CD4-positive, CD25-positive, alpha-beta regulatory T cell (primary cell): ENCODE data around the gene BIN1. TPM values are rescaled to one million over a fixed set of nuclear protein-coding genes. Genes with fewer than 3 reads are reported as not detected.

Experiments used
- ATAC-seq, 2 donors: fragments of 150-1000 bp; cut with Tn5 transposase; one replicate each; pipeline ENCODE4 v1.10.0; 2021; ENCODE audit warnings: low read depth in 2 of 2, moderate number of reproducible peaks in 2 of 2, moderate library complexity in 1 of 2
- DNase-seq, 3 donors: peaks; one replicate each; pipeline versions ENCODE4 v3.0.0 to v3.0.0-alpha.2; 2012 to 2022; ENCODE audit warnings: mixed read lengths in 1 of 3
- H3K27ac ChIP-seq: one replicate; pipeline ENCODE4 v1.7.0; 2013; ENCODE audit warnings: mild to moderate bottlenecking, low read length; ENCODE audit not compliant: insufficient read depth, poor library complexity, severe bottlenecking
- H3K27me3 ChIP-seq: one replicate; pipeline ENCODE4 v1.7.0; 2013; ENCODE audit warnings: low read length; ENCODE audit not compliant: control insufficient read depth, insufficient read depth
- H3K36me3 ChIP-seq: one replicate; pipeline ENCODE4 v1.7.0; 2013; ENCODE audit warnings: mild to moderate bottlenecking, low read length, moderate library complexity; ENCODE audit not compliant: control insufficient read depth, insufficient read depth
- H3K4me1 ChIP-seq: 2 replicates; pipeline ENCODE4 v1.7.0; 2013; ENCODE audit warnings: mild to moderate bottlenecking, low read length; ENCODE audit not compliant: insufficient read depth, control insufficient read depth, poor library complexity, severe bottlenecking
- H3K4me3 ChIP-seq: one replicate; pipeline ENCODE4 v1.7.0; 2013; ENCODE audit warnings: low read depth, mild to moderate bottlenecking, low read length, moderate library complexity
- H3K9me3 ChIP-seq, 2 experiments: 1 replicate in 1 of 2; 2 replicates in 1 of 2; pipeline ENCODE4 v1.7.0; 2013; ENCODE audit warnings: low read length in 2 of 2, mild to moderate bottlenecking in 1 of 2, moderate library complexity in 1 of 2; ENCODE audit not compliant: control insufficient read depth in 2 of 2
- H3K27ac Mint-ChIP-seq, 3 donors: one replicate each; pipeline ENCODE4 v1.8.0; 2020 to 2022; ENCODE audit warnings: mild to moderate bottlenecking in 3 of 3, mixed read lengths in 3 of 3, moderate library complexity in 2 of 3
- H3K27me3 Mint-ChIP-seq: one replicate; pipeline ENCODE4 v1.8.0; 2022; ENCODE audit warnings: mild to moderate bottlenecking, mixed read lengths
- H3K36me3 Mint-ChIP-seq: one replicate; pipeline ENCODE4 v1.8.0; 2020; ENCODE audit warnings: mixed read lengths
- H3K4me1 Mint-ChIP-seq, 4 donors: one replicate each; pipeline ENCODE4 v1.8.0; 2020 to 2022; ENCODE audit warnings: mixed read lengths in 4 of 4, mild to moderate bottlenecking in 1 of 4
- H3K4me3 Mint-ChIP-seq, 4 donors: one replicate each; pipeline ENCODE4 v1.8.0; 2020 to 2022; ENCODE audit warnings: mild to moderate bottlenecking in 4 of 4, mixed read lengths in 4 of 4, moderate library complexity in 3 of 4
- H3K9me3 Mint-ChIP-seq, 7 donors: one replicate each; pipeline ENCODE4 v1.8.0; 2020 to 2022; ENCODE audit warnings: mixed read lengths in 7 of 7, mild to moderate bottlenecking in 3 of 7, moderate library complexity in 2 of 7
- polyA plus RNA-seq, 4 donors: library from polyadenylated mRNA; unstranded; fragments of 300-500 nt; fragmentation: Illumina TruSeq; gene quantifications; one replicate each; pipeline ENCODE4 v1.2.3, GENCODE V29; 2021
- total RNA-seq: library from RNA; stranded (reverse); gene quantifications from one replicate; pipeline ENCODE4 v1.2.3, GENCODE V29; 2022

Gene BIN1
- total and polyA plus RNA-seq, 5 donors from 2014 or later, result 131 to 228 (median 164) TPM

DNA sequence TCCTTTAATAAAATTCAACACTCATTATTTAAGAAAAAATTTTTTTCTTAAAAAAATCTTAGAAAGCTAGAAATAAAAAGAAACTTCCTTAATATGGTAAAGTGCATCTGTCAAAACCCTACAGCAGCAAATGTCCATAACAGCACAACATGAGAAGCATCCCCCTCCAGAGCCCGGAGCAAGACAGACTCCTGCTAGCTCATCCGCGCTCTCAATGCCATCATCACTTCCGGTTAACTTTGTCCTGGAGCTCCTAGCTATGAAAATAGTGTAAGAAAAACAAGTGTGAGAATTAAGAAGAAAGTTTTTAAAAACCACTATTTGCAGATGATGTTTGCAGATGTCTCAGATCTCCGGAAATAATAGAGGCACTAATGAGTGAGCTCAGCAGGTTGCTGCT is 105.2 kb downstream of the BIN1 start:
- no peaks in the 10 kb centered on the region for H3K9me3 ChIP-seq
- no peaks in the 10 kb centered on the region for H3K4me1 ChIP-seq
- no peaks in the 10 kb centered on the region for H3K36me3 ChIP-seq
- DNase-seq (no peak), ATAC-seq (no peak)
- Mint-ChIP-seq H3K9me3 (no peaks in the 10 kb centered on the region), H3K36me3 (no peaks in the 10 kb centered on the region), H3K27me3 (peaks cover 14% of the 10 kb centered on the region), H3K4me1 (no peaks in the 10 kb centered on the region), H3K4me3 (no peak overlapping the region), H3K27ac (no peak overlapping the region)
- no peak overlapping the region for H3K4me3 ChIP-seq
- H3K27ac ChIP-seq, result no peak overlapping the region
- no peaks in the 10 kb centered on the region for H3K27me3 ChIP-seq

GRCh38 chr2:127000937-127001336 is 106.0 kb downstream of the BIN1 start:
- Mint-ChIP-seq H3K9me3 (no peaks in the 10 kb centered on the region), H3K27me3 (peaks cover 12% of the 10 kb centered on the region), H3K27ac (no peak overlapping the region), H3K4me3 (no peak overlapping the region), H3K36me3 (no peaks in the 10 kb centered on the region), H3K4me1 (no peaks in the 10 kb centered on the region)
- Histone ChIP-seq H3K27ac (no peak overlapping the region), H3K27me3 (no peaks in the 10 kb centered on the region), H3K9me3 (no peaks in the 10 kb centered on the region), H3K36me3 (no peaks in the 10 kb centered on the region), H3K4me3 (no peak overlapping the region), H3K4me1 (no peaks in the 10 kb centered on the region)
- ATAC-seq (no peak), DNase-seq (no peak)

- H3K9me3 ChIP-seq, result no peaks in the 10 kb centered on the region
- H3K9me3 Mint-ChIP-seq, result no peaks in the 10 kb centered on the region
- no peaks in the 10 kb centered on the region for H3K4me1 Mint-ChIP-seq
- H3K27ac Mint-ChIP-seq, result no peak overlapping the region
- H3K4me3 Mint-ChIP-seq, result no peak overlapping the region
- no peak overlapping the region for H3K27ac ChIP-seq
- ATAC-seq, result no peak
- H3K4me3 ChIP-seq, result no peak overlapping the region
- DNase-seq, result no peak
- H3K36me3 ChIP-seq, result no peaks in the 10 kb centered on the region
- no peaks in the 10 kb centered on the region for H3K4me1 ChIP-seq
- no peaks in the 10 kb centered on the region for H3K27me3 ChIP-seq
- no peaks in the 10 kb centered on the region for H3K36me3 Mint-ChIP-seq
- peaks cover 10% of the 10 kb centered on the region for H3K27me3 Mint-ChIP-seq
Measured at GRCh38 chr2:127000194-127000593, 106.8 kb downstream of the BIN1 start.

DNA sequence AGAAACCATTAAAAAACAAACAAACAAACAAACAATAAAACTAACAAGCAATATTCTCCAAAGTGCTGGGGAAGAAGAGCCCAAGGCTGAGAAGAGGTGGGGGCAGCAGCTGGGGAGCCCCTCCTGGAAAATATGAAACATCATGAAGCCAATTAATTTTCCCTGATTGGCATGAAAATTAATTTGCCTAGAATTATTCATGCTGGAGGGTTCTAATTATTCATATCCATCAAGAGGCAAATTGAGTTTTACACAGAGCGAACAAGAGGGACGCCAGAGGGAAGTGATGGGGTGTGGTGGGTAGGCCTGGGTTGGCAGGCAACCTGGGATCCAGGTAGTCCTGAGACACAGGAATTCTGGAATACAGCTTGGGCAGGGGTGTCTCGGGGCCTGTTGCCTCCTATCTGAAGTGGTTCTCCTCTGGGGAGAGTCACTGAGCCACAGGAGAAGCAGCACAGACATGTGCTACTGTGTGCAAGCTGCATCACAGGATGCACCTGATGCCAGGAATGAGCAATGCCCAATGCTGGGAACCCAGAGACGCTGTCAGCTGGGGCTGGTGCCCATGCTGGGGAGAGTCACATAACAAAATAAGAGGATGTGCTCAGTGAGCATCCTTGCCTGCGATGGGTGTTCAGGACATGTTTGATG is 107.7 kb downstream of the BIN1 start:
- Mint-ChIP-seq H3K27ac (peak overlapping the region in 1 of 3 donors; percentile 4), H3K4me3 (no peak overlapping the region), H3K27me3 (peaks cover 10% of the 10 kb centered on the region), H3K4me1 (no peaks in the 10 kb centered on the region), H3K36me3 (no peaks in the 10 kb centered on the region), H3K9me3 (no peaks in the 10 kb centered on the region)
- Histone ChIP-seq H3K9me3 (no peaks in the 10 kb centered on the region), H3K27me3 (no peaks in the 10 kb centered on the region), H3K27ac (no peak overlapping the region), H3K36me3 (no peaks in the 10 kb centered on the region), H3K4me1 (no peaks in the 10 kb centered on the region), H3K4me3 (no peak overlapping the region)
- no peak for DNase-seq
- ATAC-seq, result no peak

- Mint-ChIP-seq H3K9me3 (no peaks in the 10 kb centered on the region), H3K4me3 (no peak overlapping the region), H3K27me3 (peaks cover 10% of the 10 kb centered on the region), H3K4me1 (no peaks in the 10 kb centered on the region), H3K36me3 (no peaks in the 10 kb centered on the region), H3K27ac (no peak overlapping the region)
- no peak for ATAC-seq
- Histone ChIP-seq H3K27me3 (no peaks in the 10 kb centered on the region), H3K27ac (no peak overlapping the region), H3K4me1 (no peaks in the 10 kb centered on the region), H3K36me3 (no peaks in the 10 kb centered on the region), H3K4me3 (no peak overlapping the region), H3K9me3 (no peaks in the 10 kb centered on the region)
- no peak for DNase-seq
Measured at GRCh38 chr2:126998486-126998885, 108.5 kb downstream of the BIN1 start.

Other genes with a start within 250 kb of the BIN1 start
- gene TEX51, start 208.3 kb downstream of the BIN1 start, total RNA-seq, result not detected
- gene TEX51, start 208.3 kb downstream of the BIN1 start, polyA plus RNA-seq, result not detected
- gene CYP27C1, start 113.1 kb upstream of the BIN1 start, total RNA-seq, result not detected
- not detected for gene CYP27C1, start 113.1 kb upstream of the BIN1 start, polyA plus RNA-seq
- 50.2 TPM for gene ERCC3, start 187.0 kb upstream of the BIN1 start, total RNA-seq
- 10 to 100 TPM; 21.3 to 27.5 (median 25.4) TPM for gene ERCC3, start 187.0 kb upstream of the BIN1 start, polyA plus RNA-seq